Peyer's patch (tissue), 4 donors: ENCODE measurements around the gene RAPGEF1.

Source experiments
- POLR2A ChIP-seq, 2 donors: fragments of 450-650 bp; IDR thresholded peaks; one replicate each; pipeline ENCODE4 v1.5.1; 2017; ENCODE audit warnings: antibody characterized with exemption in 2 of 2, mild to moderate bottlenecking in 2 of 2, moderate library complexity in 2 of 2
- TF ChIP-seq, protein P1 (sequence below), 6 experiments: fragments of 450-650 bp in 4 of 6; fragments of 200-600 bp in 2 of 6; sonication (generic) in 1 of 6; IDR thresholded peaks; one replicate each; pipeline ENCODE4 v1.5.1; 2017 to 2019; ENCODE audit warnings: antibody characterized with exemption in 6 of 6, mild to moderate bottlenecking in 3 of 6, moderate library complexity in 1 of 6

DNA sequence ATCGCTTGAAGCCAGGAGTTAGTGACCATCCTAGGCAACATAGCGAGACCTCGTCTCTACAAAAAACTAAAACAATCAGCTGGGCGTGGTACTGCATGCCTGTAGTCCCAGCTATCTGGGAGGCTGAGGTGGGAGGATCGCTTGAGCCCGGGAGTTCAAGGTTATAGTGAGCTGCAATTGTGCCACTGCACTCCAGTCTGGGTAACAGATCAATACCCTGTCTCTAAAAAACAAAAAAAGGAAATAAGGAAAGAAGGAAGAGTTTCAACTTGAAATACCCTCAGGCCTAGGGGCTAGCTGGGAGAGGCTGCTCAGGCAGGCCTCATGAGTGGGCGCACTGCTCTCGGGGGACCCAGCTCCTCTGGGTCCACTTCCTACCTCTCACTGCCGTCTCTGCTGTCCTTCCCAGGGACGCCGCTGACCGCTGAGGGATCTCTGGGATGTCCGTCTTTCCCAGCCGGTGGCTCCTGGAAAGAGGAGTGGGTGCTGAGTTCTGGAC lies 138.1 kb downstream of the RAPGEF1 start:
- TF ChIP-seq, protein P1, sequence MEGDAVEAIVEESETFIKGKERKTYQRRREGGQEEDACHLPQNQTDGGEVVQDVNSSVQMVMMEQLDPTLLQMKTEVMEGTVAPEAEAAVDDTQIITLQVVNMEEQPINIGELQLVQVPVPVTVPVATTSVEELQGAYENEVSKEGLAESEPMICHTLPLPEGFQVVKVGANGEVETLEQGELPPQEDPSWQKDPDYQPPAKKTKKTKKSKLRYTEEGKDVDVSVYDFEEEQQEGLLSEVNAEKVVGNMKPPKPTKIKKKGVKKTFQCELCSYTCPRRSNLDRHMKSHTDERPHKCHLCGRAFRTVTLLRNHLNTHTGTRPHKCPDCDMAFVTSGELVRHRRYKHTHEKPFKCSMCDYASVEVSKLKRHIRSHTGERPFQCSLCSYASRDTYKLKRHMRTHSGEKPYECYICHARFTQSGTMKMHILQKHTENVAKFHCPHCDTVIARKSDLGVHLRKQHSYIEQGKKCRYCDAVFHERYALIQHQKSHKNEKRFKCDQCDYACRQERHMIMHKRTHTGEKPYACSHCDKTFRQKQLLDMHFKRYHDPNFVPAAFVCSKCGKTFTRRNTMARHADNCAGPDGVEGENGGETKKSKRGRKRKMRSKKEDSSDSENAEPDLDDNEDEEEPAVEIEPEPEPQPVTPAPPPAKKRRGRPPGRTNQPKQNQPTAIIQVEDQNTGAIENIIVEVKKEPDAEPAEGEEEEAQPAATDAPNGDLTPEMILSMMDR (IDR thresholded peaks at IDR 0.05) = no peak
- TF ChIP-seq POLR2A (IDR thresholded peaks at IDR 0.05) = no peak
